HG02970 (cell line): Measurements from ENCODE around the gene PRICKLE4.
A peak's percentile ranks its signal among the peaks of the same experiment; 100 is the strongest.

Experiments used
- ATAC-seq: cut with Tn5 transposase; IDR thresholded peaks from one replicate; pipeline ENCODE4 v1.9.1; 2021; ENCODE audit warnings: mild to moderate bottlenecking, moderate library complexity, moderate number of reproducible peaks; ENCODE audit not compliant: unreplicated experiment, low FRiP score

The PRICKLE4 gene, protein sequence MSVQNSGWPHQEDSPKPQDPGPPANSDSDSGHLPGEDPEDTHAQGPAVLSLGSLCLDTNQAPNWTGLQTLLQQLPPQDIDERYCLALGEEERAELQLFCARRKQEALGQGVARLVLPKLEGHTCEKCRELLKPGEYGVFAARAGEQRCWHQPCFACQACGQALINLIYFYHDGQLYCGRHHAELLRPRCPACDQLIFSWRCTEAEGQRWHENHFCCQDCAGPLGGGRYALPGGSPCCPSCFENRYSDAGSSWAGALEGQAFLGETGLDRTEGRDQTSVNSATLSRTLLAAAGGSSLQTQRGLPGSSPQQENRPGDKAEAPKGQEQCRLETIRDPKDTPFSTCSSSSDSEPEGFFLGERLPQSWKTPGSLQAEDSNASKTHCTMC

DNA sequence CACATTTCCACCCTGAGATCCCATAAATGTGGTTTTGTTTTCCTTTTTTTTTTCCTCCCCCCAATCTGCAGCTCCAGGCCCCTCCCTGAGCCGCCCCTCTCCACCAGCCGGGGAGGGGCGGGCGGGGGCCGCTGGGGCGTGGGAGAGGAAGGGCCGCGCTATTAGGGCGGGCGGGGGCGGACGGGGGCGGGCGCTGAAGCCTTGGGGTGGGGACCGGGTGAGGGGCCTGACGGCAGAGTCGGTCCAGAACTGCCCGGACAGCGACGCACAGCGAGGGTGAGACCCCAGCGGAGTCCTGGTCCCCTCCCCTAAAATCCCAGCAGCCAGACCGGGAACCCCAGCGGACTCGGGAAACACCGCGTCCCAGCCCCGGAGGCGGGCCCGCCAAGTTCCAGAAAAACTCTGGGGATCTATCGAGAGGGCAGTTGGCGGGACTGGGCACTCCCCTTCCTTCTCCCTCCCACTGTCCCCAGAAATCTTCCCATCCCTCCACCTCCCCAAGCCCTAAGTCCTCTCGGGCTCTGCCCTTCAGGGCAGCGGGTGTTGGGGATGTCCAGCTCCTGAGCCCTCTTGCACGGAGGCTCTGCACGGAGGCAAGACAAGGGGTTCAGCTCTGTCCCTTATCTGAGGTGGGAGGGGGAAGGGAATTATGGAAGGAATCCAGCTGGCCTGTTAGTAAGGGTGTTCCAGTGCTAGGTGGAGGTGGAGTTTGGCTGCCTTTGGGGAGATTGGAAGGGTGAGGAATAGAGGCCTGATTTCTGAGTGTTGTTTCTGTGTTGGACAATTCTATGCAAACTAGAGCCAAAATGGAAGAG is at the start of gene PRICKLE4:
PRICKLE4 (plus strand) TSS at position 232 of the 815 bp plus-strand sequence. CDS start 2,692 bp downstream, outside the sequence.
- no peak for ATAC-seq

GRCh38 chr6:41731561-41732086 is 49.0 kb upstream of the PRICKLE4 start:
- no peak for ATAC-seq

DNA sequence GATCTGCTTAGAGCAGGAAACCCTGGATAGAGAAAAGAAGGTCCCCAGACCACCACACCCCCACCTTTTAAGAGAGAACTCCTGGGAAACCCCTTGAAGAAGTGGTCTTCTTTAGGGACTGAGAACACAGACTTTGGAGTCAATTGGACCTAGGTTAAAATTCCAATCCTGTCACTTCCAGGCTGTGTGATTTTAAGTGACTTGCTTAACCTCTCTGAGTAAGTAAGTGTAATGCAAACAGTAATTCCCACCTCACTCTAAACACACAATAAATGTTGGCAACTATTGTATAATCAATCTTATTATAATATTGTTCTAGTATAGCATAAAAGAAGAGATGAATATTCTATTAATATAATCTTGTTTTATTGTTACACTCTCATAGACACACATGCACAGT is 48.4 kb upstream of the PRICKLE4 start:
- ATAC-seq = no peak

- no peak for ATAC-seq
These were observed 47.8 kb upstream of the PRICKLE4 start for GRCh38 chr6:41732591-41733359.

GRCh38 chr6:41733360-41733706 is 47.2 kb upstream of the PRICKLE4 start:
- no peak for ATAC-seq

DNA sequence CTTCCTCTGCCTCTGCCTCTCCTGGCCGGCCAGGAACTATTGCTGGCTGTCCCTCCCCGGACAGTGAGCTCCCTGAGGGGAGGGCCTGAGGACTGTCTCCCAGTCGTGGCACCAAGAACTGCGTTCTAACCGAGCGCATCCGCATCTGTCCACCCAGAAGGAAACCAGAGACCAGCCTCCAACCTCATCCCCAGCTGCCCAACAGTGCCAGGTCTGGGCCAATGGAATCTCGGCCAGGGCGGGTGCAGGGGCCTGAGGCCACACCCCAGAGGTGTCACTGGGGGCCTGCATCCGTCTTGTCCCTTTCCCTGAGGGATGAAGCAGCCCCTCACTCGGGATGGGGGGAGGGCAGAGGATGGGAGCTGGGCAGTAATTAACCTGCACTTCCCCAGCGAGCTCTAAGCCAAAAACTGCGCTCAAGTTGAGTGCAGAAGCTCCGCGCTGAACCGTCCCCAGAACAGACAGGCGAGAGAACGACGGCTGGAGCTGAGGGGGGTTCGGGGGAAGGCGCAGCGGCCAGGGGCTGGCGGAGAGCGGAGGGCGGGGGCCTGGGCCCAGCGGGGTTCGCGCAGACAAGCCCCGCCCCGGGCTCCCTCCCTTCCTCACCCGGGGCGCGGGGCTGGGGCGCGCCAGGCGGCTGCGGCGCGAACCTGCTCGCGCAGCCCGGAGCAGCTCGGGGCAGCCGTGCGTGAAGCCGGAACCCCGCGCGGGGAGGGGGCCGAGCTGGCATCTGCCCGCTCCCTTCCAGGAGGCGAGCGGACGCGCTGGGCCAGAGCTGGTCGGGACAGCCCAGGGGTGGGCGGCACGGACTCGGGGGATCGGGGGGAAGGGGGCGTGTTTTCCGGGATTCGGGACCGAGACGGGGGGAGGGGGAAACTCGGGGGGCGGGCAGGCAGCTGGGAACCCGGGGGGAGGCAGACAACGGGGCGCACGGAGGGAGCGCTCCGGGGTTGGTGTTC is 46.6 kb upstream of the PRICKLE4 start:
- peak; percentile 45 for ATAC-seq

- peak; percentile 20 for ATAC-seq
These were observed 45.7 kb upstream of the PRICKLE4 start for GRCh38 chr6:41734666-41735426.

GRCh38 chr6:41735427-41736185 is 45.0 kb upstream of the PRICKLE4 start, which contains the start of gene TFEB:
Gene TFEB, minus strand, starts transcription at chr6:41735608. Its CDS starts 44,395 bp downstream, at chr6:41691213.
- peak; percentile 44 for ATAC-seq

GRCh38 chr6:41736186-41736733 is 44.3 kb upstream of the PRICKLE4 start:
- no peak for ATAC-seq

GRCh38 chr6:41736800-41737555 is 43.6 kb upstream of the PRICKLE4 start:
- ATAC-seq = no peak

GRCh38 chr6:41737591-41738130 is 42.9 kb upstream of the PRICKLE4 start:
- ATAC-seq = no peak

GRCh38 chr6:41739041-41739440 is 41.5 kb upstream of the PRICKLE4 start:
- ATAC-seq = no peak

DNA sequence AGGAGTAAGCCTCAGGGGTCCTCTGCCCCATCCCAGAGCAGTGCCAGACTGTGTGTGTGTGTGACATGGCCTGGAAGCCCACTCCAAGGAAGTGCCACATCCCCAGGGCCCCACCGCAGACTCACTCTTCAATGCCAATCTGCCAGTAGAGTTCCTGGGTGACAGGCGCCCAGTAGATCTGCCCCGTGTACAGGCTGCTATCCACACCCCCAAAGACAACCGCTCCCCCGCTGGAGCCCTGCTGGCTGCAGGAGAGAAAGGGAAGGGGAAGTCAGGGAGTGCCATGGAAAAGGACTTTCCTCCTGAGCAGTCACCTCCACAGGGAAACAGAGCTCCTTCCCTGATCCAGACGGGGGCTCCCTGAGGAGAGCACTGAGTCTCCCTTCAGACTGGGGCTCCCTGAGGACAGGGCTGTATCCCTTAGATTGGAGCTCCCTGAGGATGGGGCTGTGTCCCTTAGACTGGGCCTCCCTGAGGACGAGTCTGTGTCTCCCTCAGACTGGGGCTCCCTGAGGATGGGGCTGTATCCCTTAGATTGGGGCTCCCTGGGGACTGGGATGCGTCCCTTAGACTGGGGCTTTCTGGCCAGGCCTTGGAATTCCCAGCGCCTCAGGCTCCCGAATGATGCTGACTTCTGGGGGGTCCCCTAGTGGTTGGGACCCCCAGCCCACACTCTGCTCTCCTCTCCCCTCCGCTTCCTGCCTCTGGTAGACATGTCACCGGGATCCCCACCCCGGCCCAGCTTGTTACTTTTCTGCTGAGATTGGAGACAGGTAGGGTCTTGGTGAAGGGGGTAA is 40.0 kb upstream of the PRICKLE4 start:
- no peak for ATAC-seq

- ATAC-seq = no peak
These were observed 38.7 kb upstream of the PRICKLE4 start for GRCh38 chr6:41741625-41742490.
